ENCODE measurements around the gene TBRG1.

Gene TBRG1

GRCh38 chr11:124663861-124664260, 41.2 kb downstream of the TBRG1 start:
- no peak for DNase-seq

DNA sequence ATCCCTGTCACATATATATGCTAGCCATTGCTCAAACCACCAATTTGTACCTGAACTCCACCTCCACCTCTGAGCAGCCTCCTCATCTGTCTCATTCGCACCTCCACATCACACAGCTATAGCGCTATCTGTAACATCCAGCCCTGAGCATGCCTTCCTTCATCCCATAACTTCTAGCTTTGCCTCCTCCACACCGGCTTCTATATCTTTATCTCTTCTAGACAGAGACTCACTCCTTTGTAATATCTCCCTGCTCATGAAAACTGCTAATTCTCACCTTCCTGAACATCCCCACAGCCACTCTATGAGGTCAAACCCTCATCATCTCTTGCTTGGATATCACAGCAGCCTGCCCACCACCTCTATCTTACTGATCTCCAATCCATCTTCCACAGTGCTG, 44.9 kb downstream of the TBRG1 start:
- no peak for DNase-seq

- DNase-seq: peak in 1 of 2 experiments; percentile 11
Observed at GRCh38 chr11:124669193-124669592, 46.5 kb downstream of the TBRG1 start.

GRCh38 chr11:124670732-124671131, 48.1 kb downstream of the TBRG1 start:
- DNase-seq: no peak

DNA sequence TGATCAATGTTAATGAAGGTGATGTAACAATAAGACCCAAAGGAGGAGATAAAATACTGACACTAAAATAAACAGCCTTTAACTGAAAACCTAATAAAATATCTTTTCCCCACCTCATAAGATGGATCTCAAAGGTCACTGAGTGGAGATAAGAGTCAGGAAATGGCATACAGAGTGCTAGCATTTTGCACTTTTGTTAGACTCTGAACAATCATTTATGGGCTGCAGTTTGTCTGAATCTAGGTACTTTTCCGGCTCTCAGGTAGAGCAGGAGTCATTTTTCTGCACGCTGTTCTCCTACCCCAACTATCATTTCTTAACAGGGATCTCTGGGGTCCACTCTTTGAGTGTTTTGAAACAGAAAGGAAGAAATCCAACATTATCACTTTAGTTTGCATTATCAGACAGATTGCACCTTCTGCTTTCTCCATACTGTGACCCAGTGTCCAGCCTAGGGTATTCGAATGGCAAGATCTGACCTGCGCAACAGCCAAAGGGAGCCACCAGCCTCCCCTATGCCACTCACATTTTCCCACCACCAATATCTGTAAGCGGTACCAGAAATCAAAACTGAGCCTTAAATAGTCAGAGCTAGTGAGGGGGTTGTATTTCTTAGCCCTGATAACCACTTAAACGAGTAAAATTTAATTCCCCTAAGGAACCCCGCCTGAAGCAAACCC, 50.0 kb downstream of the TBRG1 start:
- no peak for DNase-seq

DNA sequence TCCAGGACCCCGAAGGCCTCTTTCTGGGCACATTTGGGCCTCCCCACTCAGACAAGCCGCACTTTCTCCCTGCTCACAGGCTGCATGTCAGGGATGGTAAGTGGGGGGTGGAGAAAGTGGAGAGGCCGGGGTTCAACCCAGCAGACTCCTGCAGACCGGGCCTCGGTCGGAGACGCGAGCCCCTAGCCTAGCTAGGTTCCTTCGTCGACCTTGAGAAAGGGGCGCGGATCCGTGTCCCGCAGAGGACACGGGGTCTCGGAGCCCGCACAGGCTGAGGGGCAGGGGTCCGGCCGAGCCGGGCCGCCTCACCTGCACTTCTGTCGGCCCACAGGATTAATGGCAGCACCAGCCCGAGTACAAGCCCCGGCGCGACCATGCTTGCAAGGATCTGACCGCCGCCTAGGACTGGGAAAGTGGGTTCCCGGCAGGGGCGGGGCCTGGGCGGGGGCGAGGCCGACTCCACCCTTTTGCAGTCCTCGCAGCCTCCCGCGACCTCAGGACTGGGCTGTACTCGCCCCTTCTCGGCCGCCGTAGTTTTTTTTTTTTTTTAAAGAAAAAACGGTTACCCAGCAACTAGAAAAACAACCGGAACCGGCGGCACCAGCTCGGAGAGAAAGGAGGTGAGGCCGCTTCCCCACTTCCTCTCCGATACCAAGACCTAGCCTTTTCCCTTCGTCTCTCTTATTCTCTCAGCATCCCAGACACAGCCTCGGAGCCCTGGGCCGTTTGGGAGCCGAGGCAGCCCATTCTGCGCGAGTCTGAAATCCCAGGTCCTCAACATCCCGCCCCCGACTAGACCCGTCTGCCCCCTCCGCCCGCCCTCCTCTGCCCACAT, 50.9 kb downstream of the TBRG1 start, which contains the start of the genes SIAE and SPA17:
Gene SIAE (minus strand): TSS at position 407 of the 835 bp plus-strand sequence. CDS start 31 bp downstream, at position 376.
Gene SPA17 (plus strand): TSS at position 572 of the 835 bp plus-strand sequence. CDS start 1,361 bp downstream, outside the sequence.
- peak; percentile 38 to 65 for DNase-seq

GRCh38 chr11:124674168-124674517, 51.5 kb downstream of the TBRG1 start:
- no peak for DNase-seq

DNA sequence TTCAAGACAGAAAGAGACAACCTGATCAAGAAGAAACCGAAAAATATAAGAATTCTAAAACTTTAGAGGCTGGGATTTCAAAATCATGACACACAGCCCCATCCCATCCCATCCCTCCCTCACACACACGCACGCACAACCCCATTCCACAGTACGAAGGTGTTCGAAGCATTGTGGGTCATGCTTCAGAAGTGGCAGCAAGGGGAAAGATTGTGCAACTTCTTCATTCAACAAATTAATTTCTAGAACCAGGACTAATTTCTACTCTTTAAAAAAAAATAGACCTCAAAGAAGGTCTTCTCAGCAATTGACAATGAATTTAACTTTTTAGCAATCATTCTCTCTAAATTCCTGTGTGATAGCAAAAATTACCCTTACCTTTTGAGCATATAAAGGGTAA, 51.9 kb downstream of the TBRG1 start:
- no peak for DNase-seq

GRCh38 chr11:124676386-124676785, 53.7 kb downstream of the TBRG1 start:
- DNase-seq: no peak

DNA sequence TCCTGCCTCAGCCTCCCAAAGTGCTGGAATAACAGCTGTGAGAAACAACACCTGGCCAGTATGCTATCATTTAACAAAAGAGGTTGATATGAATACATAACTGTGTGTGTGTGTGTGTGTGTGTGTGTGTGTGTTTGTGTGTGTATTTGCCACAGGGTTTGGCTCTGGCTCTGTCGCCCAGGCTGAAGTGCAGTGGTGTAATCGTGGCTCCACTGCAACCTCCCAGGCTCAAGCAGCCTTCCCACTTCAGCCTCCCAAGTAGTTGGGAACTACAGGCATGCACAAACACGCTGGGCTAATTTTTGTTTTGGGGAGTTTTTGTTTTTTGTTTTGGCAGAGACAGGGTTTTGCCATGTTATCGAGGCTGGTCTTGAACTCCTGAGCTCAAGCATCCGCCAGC, 55.8 kb downstream of the TBRG1 start:
- DNase-seq: no peak

- no peak for DNase-seq
Observed at GRCh38 chr11:124681421-124681820, 58.8 kb downstream of the TBRG1 start.

- no peak for DNase-seq
Observed at GRCh38 chr11:124682443-124682842, 59.8 kb downstream of the TBRG1 start.
